A549 (cell line): ENCODE measurements around the gene FNBP1L. TPM values are rescaled to one million over a fixed set of nuclear protein-coding genes. Genes with fewer than 3 reads are reported as not detected.

Experiments used
- ATAC-seq, 2 experiments: fragments of 200-7000 bp in 1 of 2; fragments of >200 bp in 1 of 2; cut with Nextera tagmentation in 1 of 2; cut with Tn5 transposase in 1 of 2; 3 replicates each; pipeline versions ENCODE4 v1.8.0 to v1.9.1; 2018 to 2020; ENCODE audit warnings: mild to moderate bottlenecking in 1 of 2, moderate library complexity in 1 of 2
- CTCF ChIA-PET: fragments of 300-600 bp; sonication (Branson Sonifier 250); formaldehyde crosslinking; extraction: SDS; loops from one replicate; lab custom pipeline; 2021; ENCODE audit warnings: antibody characterized with exemption, inconsistent platforms; lab: Yijun Ruan, JAX
- POLR2A ChIA-PET: fragments of 350-600 bp; formaldehyde crosslinking; extraction: SDS; loops from one replicate; lab custom pipeline; 2021; ENCODE audit warnings: antibody characterized with exemption, inconsistent platforms; lab: Yijun Ruan, JAX
- DNase-seq, 2 experiments: peaks; one replicate each; pipeline versions ENCODE4 v3.0.0 to v3.0.0-alpha.2; 2011 to 2016; ENCODE audit warnings: low read depth in 1 of 2, low spot score in 1 of 2
- FAIRE-seq: peaks from 2 replicates; lab custom pipeline; 2011; peaks lifted over from hg19 to GRCh38; lab: Jason Lieb, UNC
- H3K27ac ChIP-seq, 2 experiments: fragments of >200 bp; sonication (Bioruptor Twin); formaldehyde crosslinking; 3 replicates each; pipeline ENCODE4 v1.5.1; 2016 to 2017
- H3K4me1 ChIP-seq: fragments of >200 bp; sonication (Bioruptor Twin); formaldehyde crosslinking; 3 replicates; pipeline ENCODE4 v1.6.1; 2016
- H3K4me2 ChIP-seq: fragments of >200 bp; sonication (Bioruptor Twin); formaldehyde crosslinking; 3 replicates; pipeline ENCODE4 v1.6.1; 2016
- H3K4me3 ChIP-seq: fragments of >200 bp; sonication (Bioruptor Twin); formaldehyde crosslinking; 3 replicates; pipeline ENCODE4 v1.5.1; 2016
- H3K9me3 ChIP-seq: fragments of >200 bp; sonication (Bioruptor Twin); formaldehyde crosslinking; 3 replicates; pipeline ENCODE4 v1.6.1; 2016
- CBX2 ChIP-seq: fragments of 200-600 bp; sonication (generic); IDR thresholded peaks from 2 replicates; pipeline ENCODE4 v1.6.1; 2016; ENCODE audit warnings: low read depth, mild to moderate bottlenecking, borderline replicate concordance
- CEBPB ChIP-seq, 2 experiments: fragments of >200 bp in 1 of 2; sonication (Bioruptor Twin) in 1 of 2; formaldehyde crosslinking in 1 of 2; IDR thresholded peaks; 2 replicates each; pipeline ENCODE4 v1.6.1; 2012 to 2016
- CHD2 ChIP-seq: fragments of 150-350 bp; IDR thresholded peaks from 2 replicates; pipeline ENCODE4 v1.6.1; 2014; ENCODE audit warnings: low read length; ENCODE audit not compliant: partially characterized antibody
- EHF ChIP-seq: fragments of 250-450 bp; sonication (Bioruptor Pico); IDR thresholded peaks from 2 replicates; pipeline ENCODE4 v1.5.0; 2020; ENCODE audit warnings: mild to moderate bottlenecking
- EHMT2 ChIP-seq: fragments of 200-600 bp; sonication (generic); IDR thresholded peaks from 2 replicates; pipeline ENCODE4 v1.6.1; 2016; ENCODE audit warnings: antibody characterized with exemption, low read depth, mild to moderate bottlenecking, moderate library complexity
- EP300 ChIP-seq, 2 experiments: fragments of >200 bp; sonication (Bioruptor Twin); formaldehyde crosslinking; IDR thresholded peaks; 2 replicates in 1 of 2; 3 replicates in 1 of 2; pipeline ENCODE4 v1.6.1; 2016 to 2017
- FOSL2 ChIP-seq, 2 experiments: fragments of 450-650 bp in 1 of 2; fragments of >200 bp in 1 of 2; sonication (Bioruptor Twin) in 1 of 2; formaldehyde crosslinking; IDR thresholded peaks; 2 replicates each; pipeline versions ENCODE4 v1.5.0 to v1.6.1; 2016 to 2020; ENCODE audit warnings: mild to moderate bottlenecking in 1 of 2, moderate library complexity in 1 of 2
- FOXS1 ChIP-seq: fragments of 250-450 bp; sonication (Bioruptor Pico); IDR thresholded peaks from 2 replicates; pipeline ENCODE4 v1.5.0; 2020; ENCODE audit warnings: mild to moderate bottlenecking, moderate library complexity
- HDAC2 ChIP-seq: fragments of 200-600 bp; sonication (generic); IDR thresholded peaks from 2 replicates; pipeline ENCODE4 v1.6.1; 2016
- HEYL ChIP-seq: fragments of 250-450 bp; sonication (Bioruptor Pico); IDR thresholded peaks from 2 replicates; pipeline ENCODE4 v1.8.0; 2021; ENCODE audit warnings: mild to moderate bottlenecking, moderate library complexity
- HOXA7 ChIP-seq: fragments of 250-450 bp; sonication (Bioruptor Pico); IDR thresholded peaks from 2 replicates; pipeline ENCODE4 v1.5.0; 2020; ENCODE audit warnings: mild to moderate bottlenecking, moderate library complexity
- HOXB13 ChIP-seq: fragments of 250-450 bp; sonication (Bioruptor Pico); IDR thresholded peaks from 2 replicates; pipeline ENCODE4 v1.5.0; 2020; ENCODE audit warnings: low read depth, mild to moderate bottlenecking, moderate library complexity
- KDM1A ChIP-seq: fragments of 200-600 bp; sonication (generic); IDR thresholded peaks from 2 replicates; pipeline ENCODE4 v1.6.1; 2016; ENCODE audit warnings: low read depth, mild to moderate bottlenecking
- MAX ChIP-seq: IDR thresholded peaks from 2 replicates; pipeline ENCODE4 v1.6.1; 2012
- PBX3 ChIP-seq: IDR thresholded peaks from 2 replicates; pipeline ENCODE4 v1.6.1; 2012
- POLR2A ChIP-seq: IDR thresholded peaks from 2 replicates; pipeline ENCODE4 v1.6.1; 2012; ENCODE audit warnings: mild to moderate bottlenecking, low read length
- POLR2AphosphoS2 ChIP-seq: conservative IDR thresholded peaks from 2 replicates; pipeline ENCODE4 v1.6.1; 2012; ENCODE audit warnings: low read length, improper control_type of control experiment, inconsistent platforms
- RNF2 ChIP-seq: fragments of 200-600 bp; sonication (generic); IDR thresholded peaks from 2 replicates; pipeline ENCODE4 v1.6.1; 2016; ENCODE audit warnings: low read depth, mild to moderate bottlenecking, antibody characterized with exemption, moderate library complexity, borderline replicate concordance
- SMC3 ChIP-seq: fragments of >200 bp; sonication (Bioruptor Twin); formaldehyde crosslinking; IDR thresholded peaks from 3 replicates; pipeline ENCODE4 v1.6.1; 2018; ENCODE audit warnings: inconsistent platforms
- ZNF302 ChIP-seq: fragments of 250-450 bp; sonication (Bioruptor Pico); IDR thresholded peaks from 2 replicates; pipeline ENCODE4 v1.9.0; 2021; ENCODE audit warnings: inconsistent platforms, mild to moderate bottlenecking, moderate library complexity
- whole genome bisulfite sequencing: methylation state at CpG from one replicate; pipeline ENCODE4 v1.1.6; 2017; ENCODE audit errors: missing lambda C conversion rate; 5-methylcytosine and 5-hydroxymethylcytosine counted together
- polyA plus RNA-seq, 4 experiments: library from polyadenylated mRNA; depleted of rRNA in 3 of 4; stranded (reverse); fragments of >200 nt; fragmentation: RNase III in 1 of 4; extraction: RNeasy Plus Mini Kit Qiagen cat#74134 plus additional on column Dnase treatment in 1 of 4; gene quantifications; 2 replicates in 3 of 4; 3 replicates in 1 of 4; pipeline ENCODE4 v1.2.3, GENCODE V29; 2011 to 2017
- TF ChIP-seq, protein P1 (sequence below): fragments of 450-650 bp; IDR thresholded peaks from 2 replicates; pipeline ENCODE4 v1.6.1; 2014; ENCODE audit warnings: antibody characterized with exemption
- TF ChIP-seq, protein P2 (sequence below): fragments of 250-450 bp; sonication (Bioruptor Pico); IDR thresholded peaks from 2 replicates; pipeline ENCODE4 v1.5.0; 2021; ENCODE audit warnings: mild to moderate bottlenecking, moderate library complexity, borderline replicate concordance
- TF ChIP-seq, protein P3 (sequence below): fragments of >200 bp; sonication (Bioruptor Twin); formaldehyde crosslinking; IDR thresholded peaks from 2 replicates; pipeline ENCODE4 v1.6.1; 2016
- TF ChIP-seq, protein P4 (sequence below): fragments of 150-350 bp; IDR thresholded peaks from 2 replicates; pipeline ENCODE4 v1.6.1; 2014; ENCODE audit warnings: low read depth, mild to moderate bottlenecking, low read length
- TF ChIP-seq, protein P5 (sequence below): IDR thresholded peaks from 2 replicates; pipeline ENCODE4 v1.6.1; 2012; ENCODE audit warnings: low read depth, borderline replicate concordance

Gene FNBP1L
- polyA plus RNA-seq, 2 of the 4 experiments (the other 2 are of a cell fraction): 19.8 to 42.3 TPM

DNA sequence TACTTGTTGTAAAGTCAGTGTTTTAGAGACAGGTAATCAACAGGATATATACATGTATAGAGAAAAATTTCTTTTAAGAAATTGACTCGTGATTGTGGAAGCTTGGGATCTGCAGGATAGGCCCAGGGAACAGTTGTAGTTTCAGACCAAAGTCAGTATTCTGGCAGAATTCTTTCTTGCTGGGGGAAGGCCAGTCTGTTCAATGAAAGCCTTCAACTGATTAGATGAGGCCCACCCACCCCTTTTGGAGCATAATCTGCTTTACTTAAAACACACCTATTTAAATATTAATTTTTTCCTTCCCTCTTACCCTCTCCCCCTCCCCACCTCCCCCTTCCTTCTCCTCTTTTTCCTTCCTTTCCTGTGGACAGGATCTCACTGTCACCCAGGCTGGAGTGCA is 48.0 kb downstream of the FNBP1L start:
- no peaks in the 10 kb centered on the region for H3K4me1 ChIP-seq
- H3K27ac ChIP-seq: no peak overlapping the region
- H3K4me3 ChIP-seq: no peak overlapping the region
- ATAC-seq: no peak
- H3K4me2 ChIP-seq: no peak overlapping the region
- 97% methylated on average over 1 of the region's 1 CpG for WGBS
- POLR2A ChIA-PET: no interaction called here
- CTCF ChIA-PET: interaction anchor here (0.7 kb wide), 1 partner anchor 354 kb away, joined by 3 read pairs; no protein-coding TSS in a partner anchor
- TF ChIP-seq PBX3 (no peak), FOSL2 (IDR thresholded peaks at IDR 0.05) (no peak), FOSL2 (CRISPR knock-in tag; IDR thresholded peaks at IDR 0.05) (no peak), HOXA7 (CRISPR knock-in tag) (no peak), CEBPB (IDR thresholded peaks at IDR 0.05) (no peak), ZNF302 (CRISPR knock-in tag) (no peak), CBX2 (no peak), FOXS1 (CRISPR knock-in tag) (no peak), RNF2 (no peak), HEYL (CRISPR knock-in tag) (no peak)
- TF ChIP-seq, protein P1, sequence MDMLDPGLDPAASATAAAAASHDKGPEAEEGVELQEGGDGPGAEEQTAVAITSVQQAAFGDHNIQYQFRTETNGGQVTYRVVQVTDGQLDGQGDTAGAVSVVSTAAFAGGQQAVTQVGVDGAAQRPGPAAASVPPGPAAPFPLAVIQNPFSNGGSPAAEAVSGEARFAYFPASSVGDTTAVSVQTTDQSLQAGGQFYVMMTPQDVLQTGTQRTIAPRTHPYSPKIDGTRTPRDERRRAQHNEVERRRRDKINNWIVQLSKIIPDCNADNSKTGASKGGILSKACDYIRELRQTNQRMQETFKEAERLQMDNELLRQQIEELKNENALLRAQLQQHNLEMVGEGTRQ: no peak
- TF ChIP-seq, protein P2, sequence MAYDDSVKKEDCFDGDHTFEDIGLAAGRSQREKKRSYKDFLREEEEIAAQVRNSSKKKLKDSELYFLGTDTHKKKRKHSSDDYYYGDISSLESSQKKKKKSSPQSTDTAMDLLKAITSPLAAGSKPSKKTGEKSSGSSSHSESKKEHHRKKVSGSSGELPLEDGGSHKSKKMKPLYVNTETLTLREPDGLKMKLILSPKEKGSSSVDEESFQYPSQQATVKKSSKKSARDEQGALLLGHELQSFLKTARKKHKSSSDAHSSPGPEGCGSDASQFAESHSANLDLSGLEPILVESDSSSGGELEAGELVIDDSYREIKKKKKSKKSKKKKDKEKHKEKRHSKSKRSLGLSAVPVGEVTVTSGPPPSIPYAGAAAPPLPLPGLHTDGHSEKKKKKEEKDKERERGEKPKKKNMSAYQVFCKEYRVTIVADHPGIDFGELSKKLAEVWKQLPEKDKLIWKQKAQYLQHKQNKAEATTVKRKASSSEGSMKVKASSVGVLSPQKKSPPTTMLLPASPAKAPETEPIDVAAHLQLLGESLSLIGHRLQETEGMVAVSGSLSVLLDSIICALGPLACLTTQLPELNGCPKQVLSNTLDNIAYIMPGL: no peak
- FAIRE-seq: no peak
- H3K9me3 ChIP-seq: no peaks in the 10 kb centered on the region
- DNase-seq: no peak

- DNase-seq (no peak), FAIRE-seq (no peak), ATAC-seq (no peak)
- H3K4me2 ChIP-seq: no peak overlapping the region
- TF ChIP-seq POLR2A: no peak
- no peak for TF ChIP-seq EHF (CRISPR knock-in tag)
- no peaks in the 10 kb centered on the region for H3K4me1 ChIP-seq
- 95% methylated on average over 4 of the region's 4 CpGs for WGBS
- no peaks in the 10 kb centered on the region for H3K9me3 ChIP-seq
- ChIA-PET POLR2A (no interaction called here), CTCF (no interaction called here)
- H3K27ac ChIP-seq: no peak overlapping the region
- H3K4me3 ChIP-seq: no peak overlapping the region
Observed at GRCh38 chr1:93496520-93496919, 48.6 kb downstream of the FNBP1L start.

GRCh38 chr1:93499075-93499474 is 51.2 kb downstream of the FNBP1L start:
- WGBS: 71% methylated on average over 2 of the region's 2 CpGs
- TF ChIP-seq EHMT2 (no peak), CHD2 (no peak), FOXS1 (CRISPR knock-in tag) (no peak), SMC3 (no peak), POLR2AphosphoS2 (no peak), HDAC2 (no peak), EP300 (IDR thresholded peaks at IDR 0.05) (no peak), HEYL (CRISPR knock-in tag) (no peak), HOXB13 (no peak), KDM1A (no peak), MAX (no peak), PBX3 (no peak), CBX2 (no peak)
- TF ChIP-seq, protein P3, sequence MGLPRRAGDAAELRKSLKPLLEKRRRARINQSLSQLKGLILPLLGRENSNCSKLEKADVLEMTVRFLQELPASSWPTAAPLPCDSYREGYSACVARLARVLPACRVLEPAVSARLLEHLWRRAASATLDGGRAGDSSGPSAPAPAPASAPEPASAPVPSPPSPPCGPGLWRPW: no peak
- TF ChIP-seq, protein P4, sequence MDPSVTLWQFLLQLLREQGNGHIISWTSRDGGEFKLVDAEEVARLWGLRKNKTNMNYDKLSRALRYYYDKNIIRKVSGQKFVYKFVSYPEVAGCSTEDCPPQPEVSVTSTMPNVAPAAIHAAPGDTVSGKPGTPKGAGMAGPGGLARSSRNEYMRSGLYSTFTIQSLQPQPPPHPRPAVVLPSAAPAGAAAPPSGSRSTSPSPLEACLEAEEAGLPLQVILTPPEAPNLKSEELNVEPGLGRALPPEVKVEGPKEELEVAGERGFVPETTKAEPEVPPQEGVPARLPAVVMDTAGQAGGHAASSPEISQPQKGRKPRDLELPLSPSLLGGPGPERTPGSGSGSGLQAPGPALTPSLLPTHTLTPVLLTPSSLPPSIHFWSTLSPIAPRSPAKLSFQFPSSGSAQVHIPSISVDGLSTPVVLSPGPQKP: no peak
- TF ChIP-seq, protein P2: no peak
- TF ChIP-seq, protein P5, sequence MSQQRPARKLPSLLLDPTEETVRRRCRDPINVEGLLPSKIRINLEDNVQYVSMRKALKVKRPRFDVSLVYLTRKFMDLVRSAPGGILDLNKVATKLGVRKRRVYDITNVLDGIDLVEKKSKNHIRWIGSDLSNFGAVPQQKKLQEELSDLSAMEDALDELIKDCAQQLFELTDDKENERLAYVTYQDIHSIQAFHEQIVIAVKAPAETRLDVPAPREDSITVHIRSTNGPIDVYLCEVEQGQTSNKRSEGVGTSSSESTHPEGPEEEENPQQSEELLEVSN: no peak

More at GRCh38 chr1:93499075-93499474, 51.2 kb downstream of the FNBP1L start:
- ChIA-PET POLR2A (no interaction called here), CTCF (interaction anchor here (1.6 kb wide), 1 partner anchor 11 kb away, joined by 4 read pairs; no protein-coding TSS in a partner anchor)
- H3K4me1 ChIP-seq: no peaks in the 10 kb centered on the region
- H3K9me3 ChIP-seq: no peaks in the 10 kb centered on the region
- FAIRE-seq: no peak
- H3K4me3 ChIP-seq: no peak overlapping the region
- DNase-seq: no peak
- no peak overlapping the region for H3K27ac ChIP-seq
- H3K4me2 ChIP-seq: no peak overlapping the region
- ATAC-seq: no peak
